C1 segment of cervical spinal cord (tissue), 14 donors: Measurements from ENCODE around the gene ARG2.
A peak's percentile ranks its signal among the peaks of the same experiment; 100 is the strongest.

Experiments used
- DNase-seq, 14 donors: peaks; one replicate each; lab custom pipeline; 2025; lab: John Stamatoyannopoulos, UW

Gene ARG2

DNA sequence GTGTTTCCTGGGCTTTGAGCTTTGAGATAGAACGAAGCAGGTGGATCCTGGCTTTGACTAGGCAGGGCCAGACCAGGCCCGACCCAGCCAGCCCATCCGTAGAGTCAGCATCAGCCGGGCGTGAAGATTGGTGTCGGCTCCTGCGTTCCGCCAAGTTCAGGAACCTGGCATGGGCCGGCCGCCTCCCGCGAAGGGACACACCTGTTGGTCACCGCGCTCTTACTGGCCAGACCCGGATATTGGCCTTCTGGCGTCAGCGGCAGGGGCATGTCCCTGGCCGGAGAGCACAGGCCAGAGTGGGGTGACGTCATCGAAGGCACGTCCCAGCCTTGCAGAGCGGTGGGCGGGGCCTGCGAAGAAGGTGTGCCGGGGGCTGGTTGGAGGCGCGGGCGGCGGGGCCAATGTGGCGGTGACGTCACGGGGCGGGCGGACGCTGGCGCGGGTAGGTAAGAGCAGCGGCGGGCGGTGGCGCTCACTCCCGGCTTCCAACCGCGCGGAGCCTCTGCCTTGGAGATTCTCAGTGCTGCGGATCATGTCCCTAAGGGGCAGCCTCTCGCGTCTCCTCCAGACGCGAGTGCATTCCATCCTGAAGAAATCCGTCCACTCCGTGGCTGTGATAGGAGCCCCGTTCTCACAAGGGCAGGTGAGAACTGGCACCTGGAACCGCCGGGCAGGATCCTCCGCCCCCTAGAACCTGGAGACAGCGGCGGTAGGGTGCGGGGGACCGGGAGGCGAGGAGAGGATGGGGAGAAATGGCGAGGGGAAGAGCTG lies at the start of gene ARG2:
ARG2 (plus strand) TSS at position 475 of the 771 bp plus-strand sequence; CDS start at position 533, 58 bp downstream.
- DNase-seq = peak; percentile 38 to 99 (median 85)

DNA sequence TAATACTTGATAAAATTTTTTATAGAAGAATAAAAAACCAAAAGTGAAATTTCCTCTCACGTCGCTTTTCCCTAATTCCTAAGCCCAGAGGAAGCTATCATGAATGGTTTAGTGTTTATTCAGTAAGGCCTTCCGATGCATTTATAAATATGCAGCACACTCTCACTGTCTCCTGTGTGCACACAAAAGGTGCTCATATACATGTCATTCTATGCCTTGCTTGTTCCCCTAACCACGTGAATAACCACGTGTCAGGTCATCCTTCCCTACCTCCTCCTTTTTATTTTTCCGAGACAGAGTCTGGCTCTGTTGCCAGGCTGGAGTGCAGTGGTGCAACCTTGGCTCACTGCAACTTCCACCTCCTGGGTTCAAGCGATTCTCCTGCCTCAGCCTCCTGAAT lies 49.3 kb upstream of the ARG2 start:
- DNase-seq = no peak

DNA sequence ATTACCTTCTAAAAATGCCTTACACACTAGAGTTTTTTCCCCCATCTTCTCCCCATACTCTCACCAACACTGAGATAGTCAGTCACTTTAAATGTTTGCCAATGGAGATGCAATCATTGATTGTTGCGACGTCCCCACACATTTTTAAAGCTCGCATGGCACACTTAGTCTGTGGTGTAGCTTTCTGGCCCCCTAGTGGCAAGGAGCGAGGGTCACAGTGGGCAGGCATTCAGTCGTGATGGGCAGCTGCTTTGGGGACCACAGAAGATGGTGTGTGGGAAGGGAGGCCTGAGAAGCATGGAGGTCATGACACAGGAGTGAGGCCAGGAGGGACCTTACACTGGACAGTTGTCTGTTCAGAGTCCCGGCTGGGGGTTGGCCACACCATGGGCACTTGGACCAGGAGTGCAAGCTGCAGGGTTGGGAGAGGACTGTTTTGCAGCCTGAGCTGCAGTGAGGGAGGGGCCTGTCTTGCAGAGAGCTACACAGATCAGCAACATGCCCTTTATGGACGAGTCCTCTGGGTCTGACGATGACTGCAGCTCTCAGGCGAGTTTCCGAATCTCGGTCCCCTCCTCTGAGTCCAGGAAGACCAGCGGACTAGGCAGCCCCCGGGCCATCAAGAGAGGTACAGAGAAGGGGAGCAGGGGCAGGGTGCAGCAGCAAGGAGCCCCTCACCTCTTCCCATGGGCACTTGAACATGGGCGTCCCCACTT lies 48.3 kb upstream of the ARG2 start:
- DNase-seq = peak in 8 of 14 donors; percentile 24 to 71 (median 45)

DNA sequence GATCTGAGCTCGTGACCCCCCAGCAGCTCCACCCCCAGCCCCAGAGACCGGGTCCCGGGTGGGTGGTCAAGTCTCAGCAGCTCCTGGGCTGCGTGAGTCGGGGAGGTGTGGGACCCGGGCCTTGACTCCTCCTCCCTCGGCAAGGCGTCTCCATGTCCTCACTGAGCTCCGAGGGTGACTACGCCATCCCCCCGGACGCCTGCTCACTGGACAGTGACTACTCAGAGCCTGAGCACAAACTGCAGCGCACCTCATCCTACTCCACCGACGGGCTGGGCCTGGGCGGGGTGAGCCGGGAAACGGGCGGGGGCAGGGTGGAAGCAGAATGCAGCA lies 47.8 kb upstream of the ARG2 start:
- DNase-seq = no peak

DNA sequence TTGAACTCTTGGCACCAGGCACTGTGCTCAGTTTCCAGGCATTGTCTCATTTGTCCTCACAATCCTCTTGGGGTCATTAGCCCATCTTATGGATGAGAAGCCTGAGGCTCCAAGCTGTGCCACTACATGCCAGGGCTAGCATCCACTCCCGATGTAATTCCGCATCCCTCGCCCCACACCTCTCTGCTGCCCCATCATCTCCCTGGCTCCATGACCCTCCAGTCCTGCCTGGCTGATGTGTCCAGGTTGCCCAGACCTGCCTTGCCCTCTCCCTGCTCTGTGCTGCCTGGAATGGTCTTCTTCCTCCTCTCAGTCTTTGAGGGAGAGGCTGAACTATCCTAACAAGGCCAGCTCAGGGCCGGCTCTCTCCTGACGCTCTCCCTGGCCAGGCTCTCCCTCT lies 47.1 kb upstream of the ARG2 start:
- no peak for DNase-seq

DNA sequence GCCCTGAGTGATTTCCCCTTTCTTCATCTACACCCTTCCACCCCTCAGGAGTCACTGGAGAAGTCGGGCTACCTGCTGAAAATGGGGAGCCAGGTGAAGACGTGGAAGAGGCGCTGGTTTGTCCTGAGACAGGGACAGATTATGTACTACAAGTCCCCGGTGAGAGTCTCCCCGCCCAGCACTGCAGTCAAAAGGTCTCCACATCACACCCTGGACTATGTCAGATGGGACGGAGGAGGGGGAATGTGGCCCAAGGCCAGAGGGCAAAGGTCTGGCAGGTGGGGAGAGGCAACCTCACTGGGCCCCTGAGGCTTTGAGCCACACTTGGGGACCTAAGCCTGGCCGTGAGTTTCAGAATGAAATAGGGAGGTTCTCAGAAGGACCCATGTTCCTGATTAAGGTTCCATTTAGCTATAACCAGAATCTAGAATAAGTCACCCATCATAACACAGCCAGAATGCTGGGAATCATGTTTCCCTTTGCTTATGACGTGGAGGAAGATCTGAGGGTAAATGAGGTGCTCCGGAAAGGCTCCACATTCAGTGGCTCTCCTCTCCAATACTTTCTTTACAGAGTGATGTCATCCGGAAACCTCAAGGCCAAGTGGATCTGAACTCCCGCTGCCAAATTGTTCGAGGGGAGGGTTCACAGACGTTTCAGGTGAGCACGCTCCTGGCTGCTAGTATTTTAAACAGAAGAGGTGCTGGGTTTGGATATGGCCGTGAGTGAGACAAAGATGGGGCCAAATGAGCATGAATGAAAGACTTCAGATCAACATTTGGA lies 46.3 kb upstream of the ARG2 start:
- no peak for DNase-seq

DNA sequence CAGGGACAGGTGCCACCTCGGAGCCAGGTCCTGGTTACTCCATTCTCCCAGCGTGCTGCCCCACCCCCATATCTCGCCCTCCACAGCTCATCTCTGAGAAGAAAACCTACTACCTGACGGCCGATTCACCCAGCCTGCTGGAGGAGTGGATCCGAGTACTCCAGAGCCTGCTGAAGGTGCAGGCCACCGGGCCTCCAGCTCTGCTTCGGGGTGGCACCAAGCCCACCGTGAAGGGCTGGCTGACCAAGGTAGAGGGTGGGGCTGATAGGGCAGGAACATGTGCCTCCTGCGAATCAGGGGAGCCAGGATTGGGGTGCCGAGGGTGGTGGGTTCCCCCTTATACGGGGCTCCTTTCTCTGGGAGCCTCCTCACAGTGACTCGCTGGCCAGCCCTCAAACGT lies 45.6 kb upstream of the ARG2 start:
- no peak for DNase-seq

DNA sequence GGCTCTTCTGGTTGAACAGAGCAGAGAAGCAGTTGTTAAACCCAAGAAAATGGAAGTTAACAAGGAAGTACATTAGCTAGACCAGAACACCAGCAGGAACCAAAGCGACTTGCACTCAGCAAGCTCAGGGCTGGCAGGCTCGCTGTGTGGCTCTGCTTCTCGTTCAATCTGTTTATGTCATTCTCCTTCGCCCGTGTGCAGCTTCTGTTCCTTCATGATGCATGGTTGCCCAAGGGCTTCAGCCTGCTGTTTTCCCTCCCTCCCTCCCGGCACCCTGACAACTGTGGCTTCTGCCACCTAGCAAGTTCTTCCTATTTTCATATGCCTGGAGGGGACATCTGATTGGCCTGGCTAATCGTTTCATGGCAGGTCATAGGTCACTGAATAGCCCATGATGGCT lies 44.9 kb upstream of the ARG2 start:
- no peak for DNase-seq

DNA sequence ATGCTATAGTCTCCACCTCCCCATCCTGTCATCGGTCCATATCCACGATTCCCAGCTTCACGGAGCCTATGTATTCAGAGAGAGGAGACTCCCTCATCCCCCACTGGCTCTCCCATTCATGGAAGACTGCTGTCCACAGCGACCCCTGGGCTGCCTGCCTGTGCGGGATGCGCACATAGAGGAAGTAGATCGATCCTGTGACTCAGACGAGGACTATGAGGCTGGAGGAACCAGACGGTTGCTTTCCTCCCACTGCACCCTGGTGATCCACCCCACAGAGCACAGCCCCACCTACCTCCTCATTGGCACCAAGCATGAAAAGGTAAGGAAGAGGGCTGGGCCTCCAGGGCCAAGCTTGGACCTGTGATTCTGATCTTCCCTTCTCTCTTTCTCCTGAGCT lies 44.0 kb upstream of the ARG2 start:
- DNase-seq = no peak

DNA sequence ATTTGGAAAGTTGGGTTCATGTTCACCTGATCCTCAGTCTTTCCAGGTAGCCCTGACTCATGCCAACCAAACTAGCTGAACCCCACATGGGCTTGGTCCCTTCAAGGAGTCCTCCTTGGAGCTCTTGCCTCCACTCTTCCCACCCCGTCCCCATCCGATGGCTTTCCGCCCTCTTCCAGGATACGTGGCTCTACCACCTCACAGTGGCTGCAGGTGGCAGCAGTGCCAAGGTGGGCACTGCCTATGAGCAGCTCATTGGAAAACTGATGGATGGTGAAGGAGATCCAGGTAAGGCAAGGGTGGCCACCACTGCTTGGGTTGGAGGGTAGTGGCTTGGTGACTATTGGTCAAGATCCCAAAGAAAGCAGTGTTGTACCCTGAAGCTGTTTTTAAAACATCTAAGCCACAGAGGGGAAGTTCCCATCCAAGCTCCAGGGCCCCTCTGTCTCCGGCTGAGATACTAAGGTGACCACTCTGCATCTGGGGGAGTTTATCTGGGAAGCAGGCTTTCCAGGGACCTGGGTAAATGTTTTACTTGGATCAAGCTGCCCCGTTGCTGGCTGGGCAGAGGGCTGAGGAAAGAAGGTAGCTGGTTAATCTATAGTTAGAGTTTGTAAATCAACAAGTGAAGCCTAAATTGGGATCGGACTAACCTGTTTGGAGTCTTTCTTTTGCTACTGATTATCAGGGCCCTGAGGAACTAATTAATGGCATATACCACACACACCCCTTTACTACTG lies 43.3 kb upstream of the ARG2 start:
- DNase-seq = no peak

DNA sequence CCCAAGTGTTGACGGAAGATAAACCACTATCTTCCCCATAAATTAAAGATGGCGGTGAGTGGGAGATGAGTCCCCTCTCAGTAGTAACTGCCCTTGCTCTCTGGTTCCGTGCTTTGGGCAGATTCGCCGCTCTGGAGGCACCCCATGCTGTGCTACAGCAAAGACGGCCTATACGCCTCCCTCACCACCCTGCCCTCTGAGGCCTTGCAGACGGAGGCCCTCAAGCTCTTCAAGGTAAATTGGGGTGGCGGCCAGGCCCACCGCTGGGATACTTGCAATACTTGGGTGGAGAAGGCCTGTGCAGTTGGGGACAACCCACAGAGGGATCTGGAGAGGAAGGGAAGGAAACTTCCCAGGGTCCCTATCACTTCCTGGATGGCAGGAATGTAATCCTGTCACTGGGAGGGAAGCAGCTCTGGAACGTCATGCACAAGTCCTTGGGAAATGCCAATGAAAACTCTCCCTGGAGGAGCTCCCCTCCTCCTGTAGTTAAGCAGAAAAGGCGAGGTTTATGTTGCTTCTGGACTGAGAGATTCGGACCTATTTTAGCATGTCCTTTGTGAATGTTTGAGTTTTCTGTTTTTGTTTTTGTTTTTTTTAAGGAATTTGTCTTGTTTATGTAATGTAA lies 42.4 kb upstream of the ARG2 start:
- DNase-seq = no peak

DNA sequence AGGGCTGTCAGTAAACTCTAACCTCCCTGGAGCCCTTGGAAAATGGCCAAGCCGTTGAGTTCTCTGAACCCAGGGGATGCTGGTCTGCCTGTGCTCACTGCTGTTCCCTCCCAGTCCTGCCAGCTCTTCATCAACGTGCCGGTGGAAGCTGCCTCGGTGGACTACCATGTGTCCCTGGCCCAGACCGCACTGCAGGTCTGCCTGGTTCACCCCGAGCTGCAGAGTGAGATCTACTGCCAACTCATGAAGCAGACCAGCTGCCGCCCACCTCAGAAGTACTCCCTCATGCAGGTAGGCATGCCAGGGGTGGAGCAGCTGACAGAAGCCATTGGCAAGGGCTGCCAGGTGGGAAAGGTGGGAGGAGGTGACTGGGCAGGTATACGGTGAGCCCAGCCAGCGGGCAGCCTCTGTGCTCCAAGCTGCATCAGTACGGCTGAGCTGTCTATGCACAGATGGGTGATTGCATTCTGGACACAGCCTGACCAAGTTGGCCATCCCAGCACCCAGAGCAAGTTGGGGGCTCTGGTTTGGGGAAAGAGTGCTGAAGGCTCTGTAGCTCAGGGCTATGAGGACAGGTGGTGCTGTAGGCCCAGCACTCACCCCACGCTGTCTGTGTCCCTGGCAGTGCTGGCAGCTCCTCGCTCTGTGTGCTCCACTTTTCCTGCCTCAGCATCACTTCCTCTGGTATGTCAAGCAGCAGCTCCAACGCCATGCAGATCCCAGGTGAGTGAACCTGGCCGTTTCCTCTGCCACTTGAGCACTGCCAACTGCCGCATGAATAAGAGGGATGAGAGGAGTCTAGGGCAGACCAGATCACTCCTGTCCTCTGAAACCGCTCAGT lies 41.6 kb upstream of the ARG2 start:
- peak in 1 of 14 donors; percentile 67 for DNase-seq

DNA sequence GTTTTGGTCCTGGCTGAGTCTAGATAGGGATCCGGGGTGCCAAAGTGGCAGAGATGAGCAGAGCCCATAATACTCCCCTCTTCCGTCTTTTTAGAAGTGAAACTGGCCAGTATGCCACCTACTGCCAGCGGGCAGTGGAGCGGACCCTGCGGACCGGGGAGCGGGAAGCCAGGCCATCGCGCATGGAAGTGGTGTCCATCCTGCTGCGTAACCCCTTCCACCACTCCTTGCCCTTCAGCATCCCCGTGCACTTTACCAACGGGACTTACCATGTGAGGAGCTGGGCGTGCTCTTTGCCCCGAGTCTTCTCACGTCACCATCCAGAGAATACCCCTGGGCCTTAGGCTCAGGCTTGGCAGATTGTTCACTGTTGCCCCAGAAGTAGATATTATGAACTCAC lies 40.7 kb upstream of the ARG2 start:
- DNase-seq = peak in 1 of 14 donors; percentile 28

DNA sequence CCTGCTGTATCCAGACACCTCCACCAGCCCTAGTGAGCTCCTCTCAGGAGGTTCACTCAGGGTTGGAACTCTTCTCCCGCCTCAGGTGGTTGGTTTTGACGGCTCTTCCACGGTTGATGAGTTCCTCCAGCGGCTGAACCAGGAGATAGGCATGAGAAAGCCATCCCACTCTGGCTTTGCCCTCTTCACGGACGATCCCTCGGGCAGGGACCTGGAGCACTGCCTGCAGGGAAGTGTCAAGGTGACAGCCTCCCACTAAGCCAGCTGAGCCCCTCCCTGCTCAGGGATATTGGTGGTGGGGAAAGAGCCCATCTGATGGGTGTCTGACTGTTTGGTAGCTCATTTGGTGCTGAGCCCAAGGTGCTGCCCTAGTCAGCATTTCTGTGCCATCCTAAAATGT lies 40.1 kb upstream of the ARG2 start:
- no peak for DNase-seq

DNA sequence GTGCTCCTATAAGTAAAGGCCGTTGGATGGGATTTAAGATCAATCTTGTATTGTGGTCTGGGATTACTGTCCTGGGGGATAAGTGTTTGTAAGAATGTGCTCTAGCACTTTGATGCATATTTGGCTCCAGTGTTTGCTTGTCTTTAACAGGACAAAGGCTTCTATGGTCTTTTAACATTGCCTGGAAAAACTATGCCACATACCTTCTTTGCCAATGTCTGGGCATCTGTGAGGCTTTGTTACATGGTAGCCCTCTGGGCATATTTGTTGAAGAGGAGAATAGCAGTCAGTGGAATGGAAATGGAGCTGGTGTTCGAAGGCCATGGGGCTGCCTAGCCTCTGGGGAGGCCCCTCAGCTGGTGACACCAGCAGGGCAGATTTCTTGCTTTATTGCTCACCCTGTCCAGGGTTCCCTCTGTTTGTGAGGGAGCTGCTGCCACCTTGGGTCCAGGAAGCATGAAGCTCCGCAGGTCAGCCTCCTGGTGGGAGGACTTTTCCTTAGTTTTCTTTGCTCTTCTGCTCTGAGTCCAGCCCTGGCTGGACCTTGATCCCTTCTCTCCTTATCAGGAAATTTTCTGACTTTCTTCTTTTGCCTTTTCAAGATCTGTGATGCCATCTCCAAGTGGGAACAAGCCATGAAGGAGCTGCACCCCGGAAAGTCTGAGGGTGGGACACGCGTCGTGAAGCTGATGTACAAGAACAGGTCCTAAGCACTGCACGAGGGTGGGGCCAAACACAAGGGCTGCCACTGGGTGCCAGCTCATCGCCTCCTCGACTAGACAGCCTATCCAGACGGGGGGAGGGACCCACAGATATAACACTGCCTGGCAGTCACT lies 39.2 kb upstream of the ARG2 start:
- peak in 2 of 14 donors; percentile 18 to 49 for DNase-seq

DNA sequence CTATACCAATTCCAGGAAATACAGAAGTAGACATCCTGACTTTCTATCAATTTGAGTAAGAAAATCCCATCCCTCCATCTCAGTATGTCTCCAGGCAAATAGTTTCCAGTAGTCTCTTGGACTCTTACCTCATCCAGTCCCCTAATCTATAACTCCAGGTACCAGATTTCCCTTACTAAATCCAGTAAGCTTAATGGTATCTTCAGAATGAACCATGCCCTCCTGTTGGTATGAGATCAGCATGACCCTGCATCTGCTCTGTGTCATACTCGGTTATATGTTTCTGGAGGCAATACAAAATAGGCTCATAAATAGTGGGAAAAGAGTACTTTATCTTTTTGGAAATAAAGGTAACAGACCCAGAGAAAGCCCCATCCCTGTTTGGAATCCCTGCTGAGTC lies 38.1 kb upstream of the ARG2 start:
- DNase-seq = no peak

DNA sequence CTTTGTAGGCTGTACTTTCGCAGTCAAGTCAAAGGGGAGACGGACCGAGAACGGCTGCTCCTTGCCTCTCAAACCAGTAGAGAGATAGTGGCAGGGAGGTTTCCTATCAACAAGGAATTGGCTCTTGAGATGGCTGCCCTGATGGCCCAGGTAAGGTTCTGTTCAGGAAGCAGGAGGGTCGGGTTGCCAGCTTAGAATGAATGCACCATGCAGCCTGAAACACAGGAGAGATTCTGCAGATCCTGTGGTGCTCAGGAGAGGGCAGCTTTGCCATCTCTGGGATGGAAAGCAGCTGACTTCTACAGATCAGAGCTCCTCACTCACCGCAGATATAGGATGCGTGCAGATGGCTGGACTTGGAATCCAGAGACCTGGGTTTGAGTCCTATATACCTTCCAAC lies 37.7 kb upstream of the ARG2 start:
- no peak for DNase-seq

DNA sequence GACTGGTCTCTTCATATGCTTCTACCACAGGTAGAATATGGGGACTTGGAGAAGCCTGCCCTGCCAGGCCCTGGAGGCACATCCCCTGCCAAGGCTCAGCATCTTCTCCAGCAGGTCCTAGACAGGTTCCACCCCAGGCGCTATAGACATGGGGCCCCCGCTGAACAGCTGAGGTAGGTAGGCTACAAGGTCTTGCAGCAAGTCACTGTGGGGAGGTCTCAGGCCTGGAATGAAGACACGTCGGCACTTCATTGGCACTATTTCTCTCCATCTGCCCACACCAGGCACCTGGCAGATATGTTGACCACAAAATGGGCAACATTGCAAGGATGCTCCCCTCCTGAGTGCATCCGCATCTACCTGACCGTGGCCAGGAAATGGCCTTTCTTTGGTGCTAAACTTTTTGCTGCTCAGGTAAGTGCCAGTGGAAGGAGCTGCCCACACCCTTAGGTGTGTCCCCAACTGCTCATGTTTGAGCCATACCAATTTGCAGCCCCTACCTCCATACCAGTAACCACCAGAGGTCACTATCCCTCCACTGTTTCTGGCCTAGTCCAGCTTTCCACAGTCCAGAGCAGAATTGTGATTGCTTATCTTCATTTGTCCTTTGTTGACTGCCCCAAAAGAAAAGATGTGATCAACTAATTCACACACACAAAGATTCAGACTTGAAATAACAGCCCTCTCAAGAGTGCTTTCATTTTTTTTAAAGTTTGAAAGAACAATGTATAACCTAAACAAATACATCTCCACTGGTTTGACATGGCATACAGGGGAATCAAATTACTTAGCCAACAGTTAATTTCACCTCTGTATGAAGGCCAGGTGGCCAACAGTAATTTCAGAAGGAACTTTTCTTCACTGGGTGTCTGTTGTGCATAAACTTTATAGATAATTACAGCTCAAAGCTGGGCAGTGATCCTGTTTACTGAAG lies 35.7 kb upstream of the ARG2 start:
- peak in 1 of 14 donors; percentile 70 for DNase-seq
